IPS DF 6.9 (cell line): Measurements from ENCODE around the gene CDH15.

Experiments
- DNase-seq: peaks from one replicate; pipeline ENCODE4 v3.0.0-alpha.2; 2013; ENCODE audit warnings: low read depth, low spot score
- H3K27ac ChIP-seq: one replicate; pipeline ENCODE4 v1.5.1; 2013; ENCODE audit warnings: low read length, control low read depth
- H3K27me3 ChIP-seq: 2 replicates; pipeline ENCODE4 v1.6.1; 2013; ENCODE audit warnings: mild to moderate bottlenecking, low read length; ENCODE audit not compliant: control insufficient read depth, insufficient read depth
- H3K36me3 ChIP-seq: 2 replicates; pipeline ENCODE4 v1.6.1; 2013; ENCODE audit warnings: low read length; ENCODE audit not compliant: control insufficient read depth, insufficient read depth
- H3K4me1 ChIP-seq: 2 replicates; pipeline ENCODE4 v1.6.1; 2013; ENCODE audit warnings: low read length; ENCODE audit not compliant: control insufficient read depth, insufficient read depth
- H3K4me3 ChIP-seq: 2 replicates; pipeline ENCODE4 v1.5.1; 2013; ENCODE audit warnings: mild to moderate bottlenecking, low read length
- H3K9me3 ChIP-seq: 2 replicates; pipeline ENCODE4 v1.6.1; 2013; ENCODE audit warnings: low read length, inconsistent platforms; ENCODE audit not compliant: control insufficient read depth, insufficient read depth
- WGBS: extraction: QIAGEN DNeasy Blood & Tissue Kit; methylation state at CpG from one replicate; pipeline ENCODE4 v1.1.7; 2013; ENCODE audit warnings: mixed read lengths, missing lambda C conversion rate; ENCODE audit not compliant: insufficient read length, insufficient coverage; 5-methylcytosine and 5-hydroxymethylcytosine counted together

Gene CDH15

DNA sequence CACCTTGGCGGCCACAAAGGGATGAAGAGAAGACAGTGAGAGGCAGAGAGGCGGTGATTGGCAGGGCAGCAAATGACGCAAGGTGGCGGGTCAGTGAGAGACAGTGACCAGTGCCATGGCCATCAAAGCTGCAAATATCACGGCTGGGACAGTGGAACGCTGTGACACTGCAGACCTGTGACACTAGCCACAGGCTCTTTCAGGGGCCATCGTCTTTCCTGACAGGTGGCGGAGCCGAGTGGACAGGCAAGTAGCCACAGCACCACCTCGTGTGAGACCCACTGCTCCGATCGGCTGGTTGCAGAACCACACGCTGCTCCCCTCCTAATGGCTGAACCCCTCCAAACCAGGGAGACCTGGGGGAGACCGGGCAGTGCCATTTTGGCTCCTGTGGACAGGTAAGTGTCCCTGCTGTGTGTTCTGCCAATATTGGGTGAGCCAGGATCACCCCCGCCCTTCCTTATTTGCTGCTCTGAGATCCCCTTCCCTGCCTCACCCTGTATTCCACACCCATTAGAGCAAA is 38.0 kb downstream of the CDH15 start:
- Histone ChIP-seq H3K27ac (no peak overlapping the region), H3K27me3 (no peaks in the 10 kb centered on the region), H3K9me3 (no peaks in the 10 kb centered on the region), H3K36me3 (no peaks in the 10 kb centered on the region), H3K4me3 (no peak overlapping the region), H3K4me1 (no peaks in the 10 kb centered on the region)
- WGBS: no CpG with 5 or more reads among the region's 15 CpGs
- no peak for DNase-seq

DNA sequence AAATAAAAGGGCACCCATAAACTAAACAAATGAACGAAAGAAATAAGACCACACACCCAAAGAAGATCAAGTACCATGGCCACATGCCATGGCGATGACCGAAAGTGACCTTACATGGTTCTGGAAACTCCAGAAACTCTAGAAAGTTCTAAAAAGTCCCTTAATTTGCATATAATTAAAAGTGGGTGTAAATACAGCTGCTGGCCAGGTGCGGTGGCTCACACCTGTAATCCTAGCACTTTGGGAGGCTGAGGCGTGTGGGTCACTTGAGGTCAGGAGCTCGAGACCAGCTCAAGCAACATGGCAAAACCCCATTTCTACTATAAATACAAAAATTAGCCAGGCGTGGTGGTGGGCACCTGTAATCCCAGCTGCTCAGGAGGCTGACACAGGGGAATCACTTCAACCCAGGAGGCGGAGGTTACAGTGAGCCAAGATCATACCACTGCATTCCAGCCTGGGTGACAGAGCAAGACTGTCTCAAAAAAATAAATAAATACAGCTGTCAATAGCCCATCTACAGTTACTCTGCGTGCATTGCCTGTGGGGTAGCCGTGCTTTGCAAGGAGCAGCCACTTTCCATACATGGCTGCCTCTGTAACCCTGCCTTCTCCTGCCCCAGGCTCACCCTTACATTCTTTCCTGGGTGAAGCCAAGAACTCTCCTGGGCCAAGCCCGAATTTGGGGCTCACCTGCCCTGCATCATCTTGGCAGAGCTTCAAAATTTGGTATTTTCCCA is 38.8 kb downstream of the CDH15 start:
- Histone ChIP-seq H3K4me1 (no peaks in the 10 kb centered on the region), H3K4me3 (no peak overlapping the region), H3K9me3 (no peaks in the 10 kb centered on the region), H3K36me3 (no peaks in the 10 kb centered on the region), H3K27ac (no peak overlapping the region), H3K27me3 (no peaks in the 10 kb centered on the region)
- no peak for DNase-seq
- no CpG with 5 or more reads among the region's 11 CpGs for WGBS

DNA sequence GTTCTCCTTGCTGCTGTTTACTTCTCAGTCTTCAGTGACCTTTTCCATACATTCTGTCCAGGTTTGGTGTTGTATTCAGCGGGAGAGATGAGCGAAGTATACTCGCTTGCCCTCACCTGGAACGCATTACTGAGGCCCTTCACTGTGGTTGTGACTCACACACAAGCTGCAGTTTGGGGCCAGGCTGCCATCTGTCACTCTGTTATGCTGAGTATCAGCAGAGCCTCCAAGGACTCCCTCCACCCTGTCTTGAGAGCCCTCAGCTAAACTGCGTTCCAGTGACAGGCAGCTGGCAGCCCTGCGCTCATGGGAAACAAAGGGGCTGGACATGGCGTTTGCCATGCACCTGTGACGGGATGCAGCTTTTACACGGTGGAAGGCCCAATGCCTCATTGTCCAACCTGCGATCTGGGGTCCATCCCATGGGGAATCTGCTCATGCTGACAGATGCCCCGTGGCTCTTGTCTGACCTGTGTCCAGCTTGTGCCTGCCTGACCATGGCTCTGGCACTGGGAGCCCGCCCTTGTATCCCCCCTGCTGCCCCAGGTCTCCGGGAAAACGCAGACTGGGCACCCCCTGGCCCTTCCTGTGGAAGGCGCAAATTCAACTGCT is 39.5 kb downstream of the CDH15 start:
- no CpG with 5 or more reads among the region's 15 CpGs for WGBS
- no peak overlapping the region for H3K4me3 ChIP-seq
- no peaks in the 10 kb centered on the region for H3K27me3 ChIP-seq
- H3K4me1 ChIP-seq: no peaks in the 10 kb centered on the region
- no peak overlapping the region for H3K27ac ChIP-seq
- no peak for DNase-seq
- H3K9me3 ChIP-seq: no peaks in the 10 kb centered on the region
- no peaks in the 10 kb centered on the region for H3K36me3 ChIP-seq

DNA sequence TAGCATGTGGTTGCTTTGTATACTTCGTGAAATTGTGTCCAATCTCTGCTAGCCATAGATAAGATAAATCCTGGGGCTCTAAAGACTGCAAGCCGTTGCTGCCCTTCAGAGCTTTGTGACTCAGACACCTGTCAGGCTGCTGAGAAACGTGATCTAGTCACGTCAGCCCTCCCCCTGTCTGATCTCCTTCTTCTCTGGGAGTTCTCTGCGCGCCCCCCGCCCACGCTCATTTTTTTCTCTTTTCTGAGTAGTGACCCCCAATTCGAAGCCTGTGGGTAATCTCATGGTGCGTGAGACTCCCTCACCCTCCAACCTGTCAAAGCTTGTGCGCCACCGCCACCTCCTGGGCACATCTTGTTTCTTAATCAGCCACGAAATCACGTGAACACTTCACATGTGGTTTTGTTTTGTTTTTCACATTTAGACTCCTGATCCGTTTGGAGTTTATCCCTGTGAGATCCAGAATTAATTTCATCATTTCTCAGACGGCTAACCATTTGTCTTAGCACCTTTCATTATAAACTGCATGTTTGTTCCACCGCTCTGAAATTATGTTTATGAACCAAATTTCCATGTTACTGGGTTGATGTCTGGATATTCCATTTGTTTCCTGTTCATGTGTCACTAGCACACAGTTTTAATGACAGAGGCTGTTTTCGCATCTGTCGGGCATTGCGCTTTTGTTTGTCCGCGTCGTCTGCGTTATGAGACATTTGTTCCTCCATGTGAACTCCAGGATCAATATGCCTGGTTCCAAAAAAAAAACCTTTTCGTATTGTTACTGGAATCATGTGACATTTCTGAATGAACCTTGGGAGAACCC is 45.0 kb downstream of the CDH15 start:
- DNase-seq: no peak
- Histone ChIP-seq H3K36me3 (peaks cover 2% of the 10 kb centered on the region; the same call in 1 of the 2 replicates), H3K4me1 (no peaks in the 10 kb centered on the region), H3K27ac (no peak overlapping the region), H3K27me3 (no peaks in the 10 kb centered on the region), H3K9me3 (0 out of 2 replicates have a peak, but pooled peaks cover 1% of the 10 kb centered on the region), H3K4me3 (peak overlapping the region; percentile 100; the same call in 1 of the 2 replicates)
- no CpG with 5 or more reads among the region's 25 CpGs for WGBS

DNA sequence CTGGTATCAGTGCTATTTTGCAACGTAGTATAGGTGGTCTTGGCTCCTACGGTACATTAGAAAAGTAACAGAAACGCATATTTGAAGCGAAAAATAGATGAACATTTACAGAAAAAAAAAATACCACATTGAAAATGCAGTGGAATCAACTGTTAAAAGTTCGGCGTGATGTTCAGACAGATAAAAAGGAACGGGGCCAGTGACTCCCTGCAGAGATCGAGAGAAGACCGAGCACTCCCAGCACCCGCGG is 45.5 kb downstream of the CDH15 start:
- DNase-seq: no peak
- no CpG with 5 or more reads among the region's 11 CpGs for WGBS
- Histone ChIP-seq H3K27me3 (no peaks in the 10 kb centered on the region), H3K4me1 (no peaks in the 10 kb centered on the region), H3K4me3 (peak overlapping the region; percentile 100), H3K36me3 (peaks cover 6% of the 10 kb centered on the region; the same call in 1 of the 2 replicates), H3K9me3 (0 out of 2 replicates have a peak, but pooled peaks cover 1% of the 10 kb centered on the region), H3K27ac (no peak overlapping the region)

DNA sequence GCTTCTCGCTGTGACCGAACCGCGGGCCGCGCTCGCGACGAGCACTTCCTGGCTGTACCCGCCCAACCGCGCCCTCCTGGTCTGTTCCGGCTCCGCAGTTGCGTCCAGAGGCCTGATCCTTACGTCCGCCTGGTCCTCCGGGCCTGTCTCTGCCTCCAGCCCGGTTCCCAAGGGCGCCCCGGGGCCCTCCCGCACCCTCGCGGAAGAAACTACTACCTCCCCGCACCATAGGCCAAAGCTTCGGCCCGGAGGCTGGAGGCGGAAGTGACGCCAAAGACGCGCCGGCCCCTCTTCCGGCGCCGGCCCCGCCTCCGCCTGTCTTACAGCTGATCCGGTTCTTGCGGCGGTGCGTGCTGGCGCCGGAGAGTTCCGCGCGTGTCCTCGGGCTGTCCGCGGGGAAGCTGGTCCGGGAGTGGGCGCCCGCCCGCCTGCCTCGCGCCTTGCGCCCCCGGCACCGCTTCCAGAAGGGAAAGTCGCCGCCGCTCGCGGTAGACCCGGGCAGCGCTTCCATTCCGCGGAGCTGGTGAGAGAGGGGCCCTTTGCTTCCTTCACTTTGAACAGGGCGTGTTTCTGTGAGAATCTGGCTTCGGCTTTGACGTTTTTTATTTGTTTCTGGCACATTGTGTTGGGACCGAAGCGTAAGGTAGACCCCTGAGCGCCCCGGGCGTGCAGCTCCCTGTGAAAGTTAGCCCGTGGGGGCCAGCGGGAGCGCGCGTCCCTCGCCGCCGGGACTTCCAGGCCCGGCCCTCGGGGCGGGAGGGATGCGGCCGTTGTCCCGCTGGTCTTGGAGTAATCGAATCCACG is 46.0 kb downstream of the CDH15 start, which contains the start of gene ZNF778:
TSS of gene ZNF778 (plus strand) at position 316 of the 804 bp plus-strand sequence. CDS start 3,425 bp downstream, outside the sequence.
- Histone ChIP-seq H3K36me3 (peaks cover 8% of the 10 kb centered on the region), H3K9me3 (0 out of 2 replicates have a peak, but pooled peaks cover 1% of the 10 kb centered on the region), H3K27me3 (no peaks in the 10 kb centered on the region), H3K4me1 (no peaks in the 10 kb centered on the region), H3K27ac (no peak within 1 kb of the TSS), H3K4me3 (peak within 1 kb of the TSS; percentile 100)
- no CpG with 5 or more reads among the region's 91 CpGs for WGBS
- no peak for DNase-seq

DNA sequence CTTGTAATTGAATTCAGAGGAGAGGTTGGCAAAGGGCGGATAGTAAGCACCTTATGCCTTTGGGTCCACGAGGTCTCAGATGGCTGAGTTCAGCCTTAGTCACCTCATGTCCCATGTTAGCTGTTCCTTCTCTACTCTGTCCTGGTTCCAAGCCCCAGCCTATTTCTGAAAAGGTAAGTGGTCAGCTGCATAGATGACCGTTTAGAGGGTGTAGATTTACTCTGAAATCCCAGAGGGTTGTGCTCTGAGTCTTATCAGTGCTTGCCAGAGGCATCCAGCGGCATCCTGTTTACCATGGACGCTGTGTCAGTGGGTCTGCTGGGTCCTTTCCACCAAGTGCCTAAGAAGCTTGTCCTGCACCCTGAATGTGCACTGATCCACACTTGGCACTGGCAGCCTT is 47.8 kb downstream of the CDH15 start:
- Histone ChIP-seq H3K27ac (no peak overlapping the region), H3K4me1 (no peaks in the 10 kb centered on the region), H3K9me3 (0 out of 2 replicates have a peak, but pooled peaks cover 1% of the 10 kb centered on the region), H3K27me3 (no peaks in the 10 kb centered on the region), H3K4me3 (no peak overlapping the region), H3K36me3 (peaks cover 19% of the 10 kb centered on the region)
- no peak for DNase-seq
- WGBS: no CpG with 5 or more reads among the region's 5 CpGs

DNA sequence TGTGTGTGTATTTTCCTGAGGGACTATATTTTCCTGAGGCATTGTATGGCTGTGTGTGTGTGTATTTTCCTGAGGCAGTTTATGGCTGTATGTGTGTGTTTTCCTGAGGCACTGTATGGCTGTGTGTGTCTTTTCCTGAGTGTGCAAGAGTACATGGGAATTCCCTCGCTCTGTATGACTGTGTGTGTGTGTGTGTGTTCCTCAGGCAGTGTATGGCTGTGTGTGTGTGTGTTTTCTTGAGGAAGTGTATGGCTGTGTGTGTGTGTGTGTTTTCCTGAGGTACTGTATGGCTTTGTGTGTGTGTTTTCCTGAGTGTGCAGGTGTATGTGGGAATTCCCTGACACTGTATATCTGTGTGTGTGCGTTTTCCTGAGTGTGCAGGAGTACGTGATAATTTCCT is 50.1 kb downstream of the CDH15 start:
- WGBS: no CpG with 5 or more reads among the region's 3 CpGs
- DNase-seq: no peak
- Histone ChIP-seq H3K4me3 (no peak overlapping the region), H3K36me3 (peaks cover 21% of the 10 kb centered on the region), H3K27ac (no peak overlapping the region), H3K4me1 (no peaks in the 10 kb centered on the region), H3K9me3 (0 out of 2 replicates have a peak, but pooled peaks cover 1% of the 10 kb centered on the region), H3K27me3 (no peaks in the 10 kb centered on the region)

DNA sequence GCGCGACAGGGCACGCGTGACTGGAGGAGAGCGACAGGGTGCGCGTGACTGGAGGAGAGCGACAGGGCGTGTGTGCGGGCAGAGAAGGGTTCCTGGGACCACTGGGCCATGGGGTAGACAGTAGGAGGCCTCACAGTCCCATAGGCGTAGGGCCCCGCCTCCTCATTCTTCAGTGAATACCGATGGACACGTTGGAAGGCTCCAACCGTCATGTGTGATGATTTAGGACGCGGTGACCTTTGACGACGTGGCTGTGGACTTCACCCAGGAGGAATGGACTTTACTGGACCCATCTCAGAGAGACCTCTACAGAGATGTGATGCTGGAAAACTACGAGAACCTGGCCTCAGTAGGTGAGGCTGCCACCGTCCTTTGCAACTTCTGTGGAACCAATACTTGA is 51.4 kb downstream of the CDH15 start:
- DNase-seq: no peak
- H3K36me3 ChIP-seq: peaks cover 34% of the 10 kb centered on the region
- H3K4me3 ChIP-seq: no peak overlapping the region; the same call in 1 of the 2 replicates
- no peaks in the 10 kb centered on the region for H3K27me3 ChIP-seq
- no CpG with 5 or more reads among the region's 21 CpGs for WGBS
- no peaks in the 10 kb centered on the region for H3K4me1 ChIP-seq
- H3K9me3 ChIP-seq: peaks cover 3% of the 10 kb centered on the region; the same call in 1 of the 2 replicates
- H3K27ac ChIP-seq: no peak overlapping the region
